Activated naive CD8-positive, alpha-beta T cell treated with anti-CD3 and anti-CD28 coated beads, Interleukin-2, amount 10 ng/mL, durations not matched to agents 7 days and 5 days (primary cell): ENCODE results near the gene TTC29. TPM values are rescaled to one million over a fixed set of nuclear protein-coding genes. Genes with fewer than 3 reads are reported as not detected.
A peak's percentile ranks its signal among the peaks of the same experiment; 100 is the strongest.

Experiments used
- ATAC-seq: fragments of 150-1000 bp; cut with Tn5 transposase; one replicate; pipeline ENCODE4 v1.10.0; 2021; ENCODE audit warnings: low read depth, moderate library complexity
- POLR2A ChIA-PET: fragments of 350-600 bp; sonication (Branson Sonifier 250); formaldehyde crosslinking; loops from one replicate; lab custom pipeline; 2021; ENCODE audit warnings: antibody characterized with exemption; lab: Charles Lee
- DNase-seq: peaks from one replicate; pipeline ENCODE4 v3.0.0; 2021
- H3K27ac Mint-ChIP-seq: one replicate; pipeline ENCODE4 v1.8.0; 2022; ENCODE audit warnings: mild to moderate bottlenecking, mixed read lengths
- H3K27me3 Mint-ChIP-seq: one replicate; pipeline ENCODE4 v1.8.0; 2022; ENCODE audit warnings: mild to moderate bottlenecking, moderate library complexity, mixed read lengths
- H3K36me3 Mint-ChIP-seq: one replicate; pipeline ENCODE4 v1.8.0; 2021; ENCODE audit warnings: mild to moderate bottlenecking, mixed read lengths
- H3K4me1 Mint-ChIP-seq: one replicate; pipeline ENCODE4 v1.8.0; 2021; ENCODE audit warnings: mixed read lengths
- H3K4me3 Mint-ChIP-seq: one replicate; pipeline ENCODE4 v1.8.0; 2022; ENCODE audit warnings: mild to moderate bottlenecking, moderate library complexity, mixed read lengths
- H3K9me3 Mint-ChIP-seq: one replicate; pipeline ENCODE4 v1.8.0; 2021; ENCODE audit warnings: mixed read lengths
- total RNA-seq, 2 experiments: library from RNA; stranded (reverse); gene quantifications; one replicate each; pipeline ENCODE4 v1.2.3, GENCODE V29; 2021

Gene TTC29
- not detected for total RNA-seq

DNA sequence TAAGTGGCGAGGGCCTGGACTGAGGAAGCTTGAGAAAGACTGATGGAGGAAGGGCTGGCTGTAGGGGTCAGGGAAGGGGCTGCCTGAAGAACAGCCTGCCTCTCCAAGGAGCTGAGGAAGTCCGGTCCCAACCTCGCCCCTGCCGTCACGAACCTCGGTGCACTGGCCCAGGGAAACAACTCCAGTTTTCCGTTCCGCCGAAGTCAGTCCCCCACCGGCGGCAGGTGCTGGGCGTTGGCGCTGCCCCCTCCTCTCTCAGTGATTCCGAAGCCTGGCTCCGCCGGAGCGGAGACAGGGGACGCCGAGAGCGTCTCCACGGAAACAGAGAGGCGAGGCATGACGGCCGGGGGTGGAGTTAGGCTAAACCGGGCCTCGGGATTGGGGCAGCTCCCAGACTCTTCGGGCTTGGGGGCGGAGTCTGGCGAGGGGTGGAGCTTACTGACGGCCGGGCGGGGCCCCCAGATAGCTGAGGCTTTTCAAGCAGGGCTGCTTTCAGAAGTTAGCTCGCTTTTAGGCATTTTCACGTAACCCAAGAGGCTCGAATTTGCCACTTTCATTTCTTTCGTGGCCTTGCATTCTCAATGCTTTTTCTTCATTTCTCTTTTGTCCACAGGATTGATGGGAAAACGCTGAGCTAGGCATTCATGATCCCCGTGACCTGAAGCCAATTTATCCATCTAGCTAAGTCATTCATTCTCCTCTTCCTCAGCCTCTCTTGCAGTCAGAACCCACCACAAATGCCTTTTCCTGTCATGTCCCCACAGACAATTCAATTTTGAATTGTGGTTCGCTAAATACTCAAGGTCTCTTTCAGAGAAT lies at the start of gene TTC29:
Gene TTC29, minus strand, starts transcription at position 309 of the 819 bp plus-strand sequence. CDS start 5,969 bp downstream, outside the sequence.
- H3K4me1 Mint-ChIP-seq, result peaks cover 17% of the 10 kb centered on the region
- no peak within 1 kb of the TSS for H3K27ac Mint-ChIP-seq
- H3K9me3 Mint-ChIP-seq, result no peaks in the 10 kb centered on the region
- H3K4me3 Mint-ChIP-seq, result peak within 1 kb of the TSS; percentile 68
- peaks cover 43% of the 10 kb centered on the region for H3K27me3 Mint-ChIP-seq
- POLR2A ChIA-PET, result no interaction called here
- peak; percentile 100 for ATAC-seq
- H3K36me3 Mint-ChIP-seq, result no peaks in the 10 kb centered on the region
- peak; percentile 87 for DNase-seq

GRCh38 chr4:146981651-146982050 lies 36.0 kb upstream of the TTC29 start:
- no peaks in the 10 kb centered on the region for H3K9me3 Mint-ChIP-seq
- POLR2A ChIA-PET, result no interaction called here
- no peak overlapping the region for H3K27ac Mint-ChIP-seq
- H3K4me3 Mint-ChIP-seq, result no peak overlapping the region
- ATAC-seq, result no peak
- H3K4me1 Mint-ChIP-seq, result no peaks in the 10 kb centered on the region
- H3K27me3 Mint-ChIP-seq, result peaks cover 4% of the 10 kb centered on the region
- H3K36me3 Mint-ChIP-seq, result no peaks in the 10 kb centered on the region
- DNase-seq, result no peak

DNA sequence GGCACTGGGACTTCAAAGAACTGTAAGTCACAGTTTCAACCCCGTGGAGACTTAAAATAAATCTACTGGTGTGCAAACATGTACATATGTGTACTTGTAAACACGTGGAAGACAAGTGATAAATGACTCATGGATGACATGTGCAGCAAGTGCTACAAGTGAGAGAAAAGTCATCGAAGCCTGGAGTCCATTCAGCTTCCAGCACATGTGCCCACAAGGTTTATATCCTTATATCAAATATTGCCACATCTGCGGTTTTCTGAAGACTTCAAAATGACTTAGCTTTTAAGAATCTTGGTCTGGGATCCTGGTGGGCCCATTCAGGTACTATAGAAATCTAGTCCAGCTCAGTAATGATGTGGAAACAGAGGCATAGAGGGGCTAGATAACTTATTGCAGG lies 33.0 kb upstream of the TTC29 start:
- H3K4me1 Mint-ChIP-seq, result no peaks in the 10 kb centered on the region
- no peak overlapping the region for H3K4me3 Mint-ChIP-seq
- H3K27ac Mint-ChIP-seq, result no peak overlapping the region
- POLR2A ChIA-PET, result no interaction called here
- no peak for DNase-seq
- H3K9me3 Mint-ChIP-seq, result no peaks in the 10 kb centered on the region
- ATAC-seq, result no peak
- H3K27me3 Mint-ChIP-seq, result peaks cover 4% of the 10 kb centered on the region
- no peaks in the 10 kb centered on the region for H3K36me3 Mint-ChIP-seq

DNA sequence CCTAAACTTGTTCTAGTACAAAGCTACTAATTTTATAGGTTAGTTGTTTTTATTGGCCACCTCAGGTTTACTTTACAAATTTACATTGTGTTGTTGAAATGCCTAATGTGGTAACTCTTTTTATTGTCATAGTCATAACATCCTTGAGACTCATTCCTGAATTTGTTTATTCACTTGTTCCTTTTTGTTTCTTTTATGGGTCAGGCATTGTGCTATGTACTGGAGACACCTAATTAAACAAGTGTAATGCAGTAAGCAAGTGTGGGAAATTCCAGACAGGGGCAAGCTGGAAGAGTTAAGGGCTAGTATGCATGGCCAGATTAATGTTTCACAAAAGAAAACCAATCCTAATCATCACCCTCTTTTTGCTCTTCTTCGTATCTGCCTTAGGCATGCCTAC lies 30.5 kb upstream of the TTC29 start:
- ATAC-seq (no peak), DNase-seq (no peak)
- Mint-ChIP-seq H3K36me3 (no peaks in the 10 kb centered on the region), H3K27me3 (peaks cover 4% of the 10 kb centered on the region), H3K4me1 (no peaks in the 10 kb centered on the region), H3K4me3 (no peak overlapping the region), H3K27ac (no peak overlapping the region), H3K9me3 (no peaks in the 10 kb centered on the region)
- POLR2A ChIA-PET, result no interaction called here

- Mint-ChIP-seq H3K36me3 (no peaks in the 10 kb centered on the region), H3K4me1 (no peaks in the 10 kb centered on the region), H3K4me3 (no peak overlapping the region), H3K9me3 (no peaks in the 10 kb centered on the region), H3K27me3 (peaks cover 4% of the 10 kb centered on the region), H3K27ac (no peak overlapping the region)
- ATAC-seq (no peak), DNase-seq (no peak)
- POLR2A ChIA-PET, result no interaction called here
These were observed 29.9 kb upstream of the TTC29 start for GRCh38 chr4:146975527-146975926.

GRCh38 chr4:146975036-146975435 lies 29.4 kb upstream of the TTC29 start:
- Mint-ChIP-seq H3K4me1 (no peaks in the 10 kb centered on the region), H3K27ac (no peak overlapping the region), H3K9me3 (no peaks in the 10 kb centered on the region), H3K4me3 (no peak overlapping the region), H3K27me3 (peaks cover 4% of the 10 kb centered on the region), H3K36me3 (no peaks in the 10 kb centered on the region)
- POLR2A ChIA-PET, result no interaction called here
- no peak for DNase-seq
- ATAC-seq, result no peak

- POLR2A ChIA-PET, result no interaction called here
These were observed 26.4 kb upstream of the TTC29 start for GRCh38 chr4:146972036-146972435.

GRCh38 chr4:146969126-146969525 lies 23.5 kb upstream of the TTC29 start:
- Mint-ChIP-seq H3K4me3 (no peak overlapping the region), H3K36me3 (no peaks in the 10 kb centered on the region), H3K27ac (no peak overlapping the region), H3K9me3 (no peaks in the 10 kb centered on the region), H3K27me3 (peaks cover 4% of the 10 kb centered on the region), H3K4me1 (no peaks in the 10 kb centered on the region)
- POLR2A ChIA-PET, result no interaction called here
- DNase-seq (no peak), ATAC-seq (no peak)

More at GRCh38 chr4:146972036-146972435, 26.4 kb upstream of the TTC29 start:
- no peaks in the 10 kb centered on the region for H3K4me1 Mint-ChIP-seq
- no peak overlapping the region for H3K4me3 Mint-ChIP-seq
- H3K27ac Mint-ChIP-seq, result no peak overlapping the region
- no peak for ATAC-seq
- H3K27me3 Mint-ChIP-seq, result peaks cover 2% of the 10 kb centered on the region
- no peak for DNase-seq
- H3K9me3 Mint-ChIP-seq, result no peaks in the 10 kb centered on the region
- no peaks in the 10 kb centered on the region for H3K36me3 Mint-ChIP-seq

GRCh38 chr4:146960634-146961033 lies 15.0 kb upstream of the TTC29 start:
- H3K4me3 Mint-ChIP-seq, result no peak overlapping the region
- DNase-seq (no peak), ATAC-seq (no peak)
- H3K9me3 Mint-ChIP-seq, result no peaks in the 10 kb centered on the region
- H3K36me3 Mint-ChIP-seq, result no peaks in the 10 kb centered on the region
- peaks cover 9% of the 10 kb centered on the region for H3K27me3 Mint-ChIP-seq
- H3K27ac Mint-ChIP-seq, result no peak overlapping the region
- POLR2A ChIA-PET, result no interaction called here
- no peaks in the 10 kb centered on the region for H3K4me1 Mint-ChIP-seq

GRCh38 chr4:146959692-146960091 lies 14.0 kb upstream of the TTC29 start:
- Mint-ChIP-seq H3K9me3 (no peaks in the 10 kb centered on the region), H3K4me3 (no peak overlapping the region), H3K27me3 (peaks cover 13% of the 10 kb centered on the region), H3K27ac (no peak overlapping the region), H3K4me1 (no peaks in the 10 kb centered on the region), H3K36me3 (no peaks in the 10 kb centered on the region)
- POLR2A ChIA-PET, result no interaction called here
- DNase-seq (no peak), ATAC-seq (no peak)

DNA sequence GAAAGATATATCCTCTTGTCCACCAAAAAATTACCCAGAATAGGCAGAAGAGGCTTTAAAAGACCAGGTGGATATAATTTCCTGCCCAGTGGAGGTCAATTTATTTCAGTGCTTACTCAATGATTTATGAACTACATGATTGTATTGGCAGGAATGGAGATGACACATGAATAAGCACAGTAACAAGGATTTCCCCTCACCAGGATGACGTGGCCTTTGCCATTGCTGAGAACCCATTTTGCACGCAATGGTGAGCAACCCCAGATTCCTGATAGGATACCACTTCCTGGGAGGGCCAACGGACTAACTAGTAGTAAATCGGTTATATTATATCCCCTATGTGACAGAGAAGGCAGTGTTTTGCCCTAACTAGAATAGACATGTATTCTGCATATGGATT lies 11.6 kb upstream of the TTC29 start:
- Mint-ChIP-seq H3K27ac (no peak overlapping the region), H3K4me3 (no peak overlapping the region), H3K36me3 (no peaks in the 10 kb centered on the region), H3K4me1 (no peaks in the 10 kb centered on the region), H3K9me3 (no peaks in the 10 kb centered on the region), H3K27me3 (peaks cover 16% of the 10 kb centered on the region)
- POLR2A ChIA-PET, result no interaction called here
- ATAC-seq, result no peak
- no peak for DNase-seq

GRCh38 chr4:146952896-146953295 lies 7.2 kb upstream of the TTC29 start:
- Mint-ChIP-seq H3K4me3 (no peak overlapping the region), H3K27ac (no peak overlapping the region), H3K4me1 (no peaks in the 10 kb centered on the region), H3K36me3 (no peaks in the 10 kb centered on the region), H3K9me3 (no peaks in the 10 kb centered on the region), H3K27me3 (peaks cover 22% of the 10 kb centered on the region)
- POLR2A ChIA-PET, result no interaction called here
- DNase-seq (no peak), ATAC-seq (no peak)

DNA sequence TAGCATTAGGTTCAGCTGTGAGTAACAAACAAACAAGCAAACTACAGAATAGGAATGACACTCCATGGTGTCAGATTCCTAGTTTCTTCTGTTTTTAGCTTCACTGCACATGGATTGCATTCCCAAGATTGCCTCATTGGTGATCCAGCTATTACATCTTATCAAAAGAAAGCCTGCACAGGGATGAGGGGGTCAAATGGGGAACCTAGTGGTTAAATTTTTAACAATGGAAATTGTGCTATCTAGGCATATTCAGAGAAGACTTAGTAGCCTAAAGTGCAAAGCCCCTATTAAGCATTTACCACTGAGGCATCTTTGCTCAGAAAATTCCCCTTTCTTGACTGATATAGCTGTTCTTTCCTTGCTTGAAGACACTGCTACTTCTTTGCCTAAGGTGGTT lies 3.9 kb upstream of the TTC29 start:
- peaks cover 17% of the 10 kb centered on the region for H3K4me1 Mint-ChIP-seq
- peaks cover 36% of the 10 kb centered on the region for H3K27me3 Mint-ChIP-seq
- H3K27ac Mint-ChIP-seq, result no peak overlapping the region
- no peak for ATAC-seq
- no peaks in the 10 kb centered on the region for H3K9me3 Mint-ChIP-seq
- no peak for DNase-seq
- POLR2A ChIA-PET, result no interaction called here
- H3K36me3 Mint-ChIP-seq, result no peaks in the 10 kb centered on the region
- no peak overlapping the region for H3K4me3 Mint-ChIP-seq

- H3K27ac Mint-ChIP-seq, result no peak overlapping the region
- POLR2A ChIA-PET, result no interaction called here
These were observed 1.8 kb downstream of the TTC29 start for GRCh38 chr4:146943691-146944375.

More at GRCh38 chr4:146943691-146944375, 1.8 kb downstream of the TTC29 start:
- no peak overlapping the region for H3K4me3 Mint-ChIP-seq
- peaks cover 47% of the 10 kb centered on the region for H3K27me3 Mint-ChIP-seq
- no peaks in the 10 kb centered on the region for H3K9me3 Mint-ChIP-seq
- H3K36me3 Mint-ChIP-seq, result no peaks in the 10 kb centered on the region
- peaks cover 17% of the 10 kb centered on the region for H3K4me1 Mint-ChIP-seq
- ATAC-seq, result no peak
- no peak for DNase-seq
